Activated naive CD4-positive, alpha-beta T cell (primary cell): ENCODE measurements around the gene CAND1.
"Not testable (repeated sequence)": the region's sequence is repeated elsewhere in the genome, so short reads cannot be mapped to it uniquely, and the experiment has no call there.

Experiments
- DNase-seq, 4 experiments: peaks; one replicate each; lab custom pipeline; 2025; lab: John Stamatoyannopoulos, UW

Gene CAND1

DNA sequence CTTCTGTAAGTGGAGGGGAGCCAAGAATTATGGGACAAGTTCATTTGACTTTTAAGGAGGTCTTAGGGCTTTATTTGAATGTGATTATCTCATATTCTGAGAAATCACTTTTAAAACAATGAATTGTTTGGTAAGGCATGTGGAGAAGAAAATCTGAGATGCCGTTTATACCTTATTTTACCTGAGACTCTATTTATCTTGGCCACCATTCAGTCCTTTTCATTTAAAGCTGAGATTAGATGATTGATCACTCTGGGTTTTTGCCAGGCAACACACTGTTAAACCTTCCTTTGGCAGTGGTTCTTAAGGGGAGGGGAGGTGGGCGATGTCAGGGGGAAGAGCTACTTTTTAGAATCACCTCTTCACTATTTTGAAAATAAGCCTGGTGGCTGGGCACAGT is 11.4 kb downstream of the CAND1 start:
- DNase-seq: no peak

DNA sequence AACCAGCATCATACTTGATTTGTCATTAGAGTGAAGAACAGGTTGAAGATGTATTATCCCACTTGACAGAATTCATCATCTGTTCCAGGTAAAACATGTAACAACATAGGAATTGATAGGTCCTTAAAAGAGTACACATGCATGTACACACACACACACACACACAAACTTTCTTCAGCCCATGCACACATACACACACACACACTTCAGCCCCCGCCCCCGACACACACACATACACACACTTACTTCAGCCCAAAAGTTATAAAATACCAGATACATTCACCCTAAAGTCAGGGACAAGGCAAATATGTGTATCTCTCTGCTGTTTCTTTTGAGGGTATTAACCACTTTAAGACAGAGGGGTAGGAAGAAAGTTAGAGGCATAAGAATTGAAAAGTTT is 15.4 kb downstream of the CAND1 start:
- no peak for DNase-seq

DNA sequence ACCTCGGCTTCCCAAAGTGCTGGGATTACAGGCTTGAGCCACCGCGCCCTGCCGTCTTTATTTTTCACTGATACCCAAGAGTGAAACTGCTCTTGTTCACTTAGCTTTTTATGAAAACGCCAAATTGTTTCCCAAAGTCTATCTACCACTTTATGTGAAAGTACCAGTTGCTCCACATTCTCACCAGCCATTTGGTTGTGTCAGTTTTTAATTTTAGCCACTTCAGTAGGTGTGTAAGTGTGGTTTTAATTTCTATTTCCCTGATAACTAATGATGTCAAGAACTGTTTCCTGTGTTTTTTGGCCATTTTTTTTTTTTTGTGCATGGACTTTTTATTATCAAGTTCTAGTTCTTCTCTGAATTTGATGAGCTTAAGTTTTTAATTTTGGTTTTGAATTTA is 17.1 kb downstream of the CAND1 start:
- DNase-seq: no peak

DNA sequence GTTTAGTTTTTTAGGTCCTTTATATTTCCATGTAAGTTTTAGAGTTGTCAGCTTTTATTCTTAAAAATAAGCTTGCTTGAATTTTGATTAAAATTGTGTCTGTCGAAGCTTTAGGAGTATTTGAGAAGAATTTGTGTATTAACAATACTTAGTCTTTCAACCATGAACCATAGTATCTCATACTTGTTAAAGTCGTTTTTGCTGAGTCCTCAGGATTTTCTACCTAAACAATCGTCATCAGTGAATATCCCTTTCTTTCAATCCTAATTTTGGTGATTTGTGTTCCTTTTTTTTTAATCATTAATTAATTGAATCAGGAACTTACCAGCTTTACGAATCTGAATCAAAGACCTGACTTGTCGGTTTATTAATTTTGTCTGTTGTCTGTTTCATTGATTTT is 18.2 kb downstream of the CAND1 start:
- no peak for DNase-seq

DNA sequence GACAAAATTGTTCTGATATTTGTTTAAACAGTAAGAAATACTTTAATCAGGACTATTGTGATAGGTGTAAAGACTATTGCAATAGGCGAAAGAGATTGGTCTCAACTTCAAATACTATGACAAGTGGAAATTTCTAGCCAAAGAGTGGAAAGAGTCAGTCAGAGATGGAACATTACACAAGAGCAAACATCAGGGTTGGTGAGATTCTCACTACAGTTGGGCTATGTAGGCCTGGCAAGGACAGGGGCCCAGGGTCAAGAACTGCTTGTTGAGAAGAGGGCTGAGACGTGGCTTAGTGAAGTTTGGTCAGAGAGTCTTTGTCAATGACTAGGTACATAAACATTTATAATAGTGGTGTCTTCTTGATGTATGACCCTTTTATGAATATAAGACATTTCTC is 19.4 kb downstream of the CAND1 start:
- DNase-seq: no peak

DNA sequence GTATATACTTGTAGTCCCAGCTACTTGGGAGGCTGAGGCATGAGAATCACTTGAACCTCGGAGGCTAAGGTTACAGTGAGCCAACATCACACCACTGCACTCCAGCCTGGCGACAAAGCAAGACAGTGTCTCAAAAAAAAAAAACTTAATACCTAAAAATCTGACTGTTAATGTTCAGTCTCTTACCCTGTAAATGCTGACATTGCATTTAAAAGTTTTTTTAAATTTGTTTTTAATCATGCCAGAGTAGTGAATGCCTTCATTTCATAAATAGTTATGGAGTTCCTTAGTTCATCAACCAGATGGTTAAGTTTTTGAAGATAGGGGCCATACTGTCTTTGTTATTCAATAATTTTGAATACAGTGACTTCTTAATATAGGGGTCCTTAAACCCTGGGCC is 21.2 kb downstream of the CAND1 start:
- no peak for DNase-seq

DNA sequence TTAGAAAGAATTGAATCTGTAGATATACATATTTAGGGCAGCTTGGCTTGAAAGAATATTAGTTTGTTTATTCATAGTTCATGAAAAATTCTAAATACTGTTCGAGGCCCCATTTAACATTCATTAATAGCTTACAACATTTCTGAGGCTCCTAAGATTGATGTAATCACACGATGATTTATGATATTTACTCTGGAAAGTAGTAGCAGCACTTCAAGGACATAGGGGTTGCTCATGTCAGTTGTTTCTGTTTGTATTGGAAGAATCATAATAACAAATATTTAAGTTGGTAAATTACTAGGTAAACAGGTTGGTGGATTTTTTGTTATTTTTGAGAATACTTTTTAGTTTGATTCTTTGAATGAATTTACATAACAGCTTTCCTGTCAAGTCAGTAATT is 30.4 kb downstream of the CAND1 start:
- DNase-seq: no peak

DNA sequence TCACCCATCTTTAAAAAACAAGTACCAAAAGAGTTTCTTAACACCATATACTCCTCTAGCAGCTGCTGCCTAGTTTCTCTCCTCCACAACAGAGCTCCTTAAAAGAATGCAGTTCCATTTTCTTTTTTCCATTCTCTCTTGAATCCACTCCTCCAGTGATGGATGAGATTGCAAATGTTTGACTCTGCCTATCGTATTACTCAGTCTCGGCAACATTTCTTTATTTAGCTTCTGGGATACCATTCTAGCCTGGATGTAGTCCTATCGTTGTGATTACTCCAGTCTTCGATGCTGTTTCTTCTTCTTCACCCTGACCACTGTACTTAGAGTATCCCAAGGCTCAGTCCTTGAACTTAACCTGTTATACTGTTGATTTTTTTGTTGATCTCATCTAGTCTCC is 30.8 kb downstream of the CAND1 start:
- no peak for DNase-seq

DNA sequence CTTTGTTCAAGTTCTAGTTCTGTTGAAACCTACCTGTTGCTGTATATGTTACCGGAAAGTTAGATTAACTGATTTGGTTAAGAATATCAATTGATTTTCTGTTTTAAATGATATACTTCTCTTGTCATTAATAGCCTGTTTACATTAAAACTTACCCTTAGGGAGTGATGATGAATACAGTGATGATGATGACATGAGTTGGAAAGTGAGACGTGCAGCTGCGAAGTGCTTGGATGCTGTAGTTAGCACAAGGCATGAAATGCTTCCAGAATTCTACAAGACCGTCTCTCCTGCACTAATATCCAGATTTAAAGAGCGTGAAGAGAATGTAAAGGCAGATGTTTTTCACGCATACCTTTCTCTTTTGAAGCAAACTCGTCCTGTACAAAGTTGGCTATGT is 33.0 kb downstream of the CAND1 start:
- DNase-seq: no peak

DNA sequence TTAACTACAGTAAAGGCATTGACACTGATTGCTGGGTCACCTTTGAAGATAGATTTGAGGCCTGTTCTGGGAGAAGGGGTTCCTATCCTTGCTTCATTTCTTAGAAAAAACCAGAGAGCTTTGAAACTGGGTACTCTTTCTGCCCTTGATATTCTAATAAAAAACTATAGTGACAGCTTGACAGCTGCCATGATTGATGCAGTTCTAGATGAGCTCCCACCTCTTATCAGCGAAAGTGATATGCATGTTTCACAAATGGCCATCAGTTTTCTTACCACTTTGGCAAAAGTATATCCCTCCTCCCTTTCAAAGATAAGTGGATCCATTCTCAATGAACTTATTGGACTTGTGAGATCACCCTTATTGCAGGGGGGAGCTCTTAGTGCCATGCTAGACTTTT is 36.4 kb downstream of the CAND1 start:
- DNase-seq: no peak

DNA sequence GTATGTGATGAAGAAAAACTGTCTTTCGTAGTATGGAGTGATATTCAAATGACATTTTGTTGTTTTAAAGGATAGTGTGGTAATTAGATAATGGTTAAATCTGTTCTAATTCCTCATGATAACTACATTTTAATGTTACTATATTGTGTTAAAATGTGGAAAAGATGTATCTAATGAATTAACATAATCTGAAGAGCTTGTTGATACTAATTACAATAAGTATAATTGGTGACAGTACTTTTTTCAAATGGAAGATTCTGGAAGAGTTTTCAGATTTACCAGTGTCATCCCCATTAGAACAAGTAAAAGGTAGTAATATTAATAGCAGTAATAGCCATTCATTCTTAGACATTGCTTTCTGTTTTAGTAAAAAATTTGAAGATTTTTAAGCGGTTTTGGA is 37.6 kb downstream of the CAND1 start:
- DNase-seq: no peak

DNA sequence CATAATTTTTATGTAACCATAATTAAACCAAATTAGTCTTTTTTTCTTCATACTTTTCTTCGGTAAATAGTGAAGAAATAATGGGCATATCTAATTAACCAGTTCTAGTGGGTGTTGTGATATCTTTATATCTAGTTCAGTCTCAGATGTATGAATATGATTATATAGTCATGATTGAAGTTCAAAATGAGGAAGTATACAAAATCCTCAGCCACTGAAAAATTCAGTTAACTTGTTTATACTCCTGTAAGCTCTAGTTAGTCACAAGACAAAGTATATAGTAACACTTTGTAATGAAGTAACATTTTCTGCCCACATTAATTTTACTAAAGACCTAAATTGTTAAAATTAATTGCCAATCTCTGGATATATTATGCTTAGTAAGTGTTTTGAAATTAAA is 46.5 kb downstream of the CAND1 start:
- no peak for DNase-seq

DNA sequence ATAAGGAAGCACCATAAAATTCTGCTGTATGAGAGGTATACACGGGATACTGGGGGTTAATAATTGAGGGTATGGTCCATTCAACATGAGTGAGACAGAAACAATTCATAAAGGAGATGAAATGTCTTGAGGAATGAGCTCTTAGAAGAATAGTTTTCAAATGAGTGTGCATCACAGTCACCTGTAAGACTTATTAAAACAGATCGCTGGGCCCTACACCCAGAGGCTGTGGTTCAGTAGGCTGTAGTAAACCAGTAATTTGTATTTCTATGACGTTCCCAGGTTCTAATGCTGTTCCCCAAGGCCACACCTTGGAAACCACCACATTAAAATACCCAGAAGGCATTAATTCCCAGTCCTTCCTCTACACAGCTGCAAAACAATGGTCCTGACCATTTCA is 49.6 kb downstream of the CAND1 start:
- no peak for DNase-seq

DNA sequence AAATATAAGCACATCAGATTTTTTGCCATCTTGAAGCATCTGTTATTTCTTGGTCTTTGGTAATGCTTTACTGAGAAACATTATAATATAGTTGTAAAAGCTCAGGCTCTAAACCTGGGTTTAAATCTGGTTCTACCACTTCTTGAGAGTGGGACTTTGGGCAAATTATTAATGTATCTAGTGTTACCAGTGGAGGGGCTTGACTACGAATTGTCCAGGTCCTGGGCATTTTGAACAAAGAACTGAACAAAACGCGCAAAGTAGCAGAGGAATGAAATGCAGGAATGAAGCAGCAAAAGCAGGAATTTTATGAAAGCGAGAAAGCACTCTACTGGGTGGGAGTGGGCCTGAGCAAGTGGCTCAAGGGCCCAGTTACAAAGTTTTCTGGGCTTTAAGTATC is 50.8 kb downstream of the CAND1 start:
- no peak for DNase-seq

DNA sequence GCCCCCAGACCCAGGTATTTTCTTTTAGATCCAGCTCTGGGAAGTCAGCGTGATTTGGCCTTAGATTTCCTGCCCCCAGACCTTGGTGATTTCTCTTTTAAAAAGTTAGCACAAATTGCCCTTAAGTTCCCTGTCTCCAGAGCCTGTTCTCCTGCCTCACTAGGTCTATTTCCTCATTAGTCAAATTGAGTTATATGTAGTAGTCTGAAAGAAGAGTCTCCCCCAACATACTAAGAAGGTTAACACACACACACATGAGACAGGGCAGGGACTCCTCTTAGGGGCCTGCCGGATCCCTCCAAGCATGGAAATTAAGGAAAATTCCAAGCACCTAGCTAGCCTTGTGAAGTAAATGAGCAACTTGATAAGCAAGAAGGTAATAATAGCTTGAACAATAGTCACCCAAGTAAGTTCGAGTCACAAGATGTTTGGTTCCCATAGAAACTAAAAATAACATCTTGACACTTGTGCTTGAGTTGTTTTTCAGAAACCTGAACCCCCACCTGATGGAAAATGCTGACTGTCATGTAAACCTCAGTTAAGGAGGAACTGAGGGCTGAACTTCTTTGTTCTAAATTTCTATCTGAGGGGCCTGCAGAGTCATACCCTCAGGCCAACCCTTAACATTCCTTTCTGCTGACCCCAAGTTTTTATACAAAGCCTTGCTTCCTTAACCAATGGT is 51.6 kb downstream of the CAND1 start:
- DNase-seq: no peak

DNA sequence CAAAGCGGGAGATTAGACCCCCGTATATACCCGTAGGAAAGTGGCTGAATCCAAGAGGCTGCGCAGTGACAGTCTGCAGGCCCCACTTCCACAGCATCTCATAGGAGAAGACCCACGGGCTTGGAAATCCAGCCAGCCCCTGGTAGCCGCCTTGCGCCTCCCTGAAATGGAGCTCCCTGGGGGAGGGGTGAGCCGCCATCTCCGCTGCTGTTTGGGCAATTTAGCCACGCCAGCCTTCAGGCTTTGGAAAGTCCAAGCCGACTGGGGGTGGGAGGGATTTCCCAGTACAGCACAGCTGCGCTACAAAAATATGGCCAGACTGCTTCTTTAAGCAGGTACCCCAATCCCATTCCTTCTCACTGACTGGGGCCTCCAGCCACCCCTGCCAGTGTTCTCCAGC is 53.4 kb downstream of the CAND1 start:
- no peak for DNase-seq

DNA sequence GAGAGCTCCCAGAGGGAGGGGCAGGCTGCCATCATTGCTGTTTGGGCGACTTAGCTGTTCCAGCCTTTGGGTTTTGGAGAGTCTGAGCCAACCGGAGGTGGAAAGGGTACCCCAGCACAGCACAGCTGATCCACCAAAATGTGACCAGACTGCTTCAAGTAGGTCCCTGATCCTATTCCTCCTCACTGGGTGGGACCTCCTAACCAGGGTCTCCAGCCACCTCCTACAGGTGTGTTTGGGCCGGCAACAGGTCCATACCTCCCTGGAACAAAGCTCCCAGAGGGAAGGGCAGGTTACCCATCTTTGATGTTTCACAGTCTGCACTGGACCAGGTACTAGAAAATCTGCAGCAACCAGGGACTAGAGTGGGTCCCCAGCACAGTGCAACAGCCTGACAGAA is 53.8 kb downstream of the CAND1 start:
- DNase-seq: no peak

DNA sequence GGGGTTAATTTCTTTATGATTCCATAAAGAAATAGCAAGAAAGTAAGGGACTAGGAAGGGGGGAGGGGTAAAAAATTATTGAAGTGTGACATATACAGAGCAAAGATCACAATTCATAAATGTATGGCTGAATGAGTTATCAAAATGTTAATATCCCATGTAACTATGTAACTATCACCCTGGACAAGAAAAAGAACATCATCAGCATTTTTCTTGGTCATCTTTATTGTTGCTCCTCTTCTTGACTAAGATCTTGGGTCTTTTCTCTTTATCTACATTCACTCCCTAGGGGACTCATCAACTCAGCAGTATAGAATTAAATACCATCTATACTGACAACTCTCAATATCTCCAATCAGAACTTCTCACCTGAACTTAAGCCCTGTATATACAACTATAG is 57.5 kb downstream of the CAND1 start:
- DNase-seq: no peak

DNA sequence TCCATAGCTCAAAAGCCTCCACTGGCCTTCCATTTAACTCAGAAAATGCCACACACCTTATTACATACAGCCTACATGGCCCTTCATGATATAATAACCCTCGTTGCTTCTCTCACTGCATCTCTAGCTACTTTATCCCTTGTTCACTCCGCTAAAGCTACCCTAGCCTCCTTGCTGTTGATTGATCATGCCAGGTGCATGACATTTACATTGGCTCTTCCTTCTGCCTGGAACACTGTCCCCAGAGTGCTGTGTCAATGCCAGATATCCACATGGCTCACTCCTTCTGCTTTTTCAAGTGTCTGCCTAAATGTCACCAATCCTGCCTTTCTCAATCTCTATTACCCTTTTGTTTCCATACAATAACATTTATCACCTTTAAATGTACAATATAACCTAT is 58.3 kb downstream of the CAND1 start:
- no peak for DNase-seq

DNA sequence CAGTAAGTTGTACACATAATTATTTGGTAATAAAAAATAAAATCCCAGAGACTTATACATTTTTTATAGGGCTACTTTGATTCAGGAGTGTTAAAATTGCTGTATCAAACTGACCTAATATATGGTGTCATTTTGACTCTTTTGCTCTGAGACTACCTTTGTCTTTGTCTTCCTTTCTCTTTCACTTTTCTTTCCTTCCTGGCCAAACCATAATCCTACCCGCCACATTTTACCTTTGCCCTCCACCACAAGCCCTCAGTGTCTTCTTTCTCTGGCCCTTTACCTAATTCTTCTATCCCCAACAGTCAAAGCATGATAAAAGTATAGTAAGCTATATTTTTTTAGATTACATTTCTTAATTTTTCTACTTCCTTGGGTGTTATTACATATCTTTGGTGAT is 62.0 kb downstream of the CAND1 start:
- DNase-seq: no peak

DNA sequence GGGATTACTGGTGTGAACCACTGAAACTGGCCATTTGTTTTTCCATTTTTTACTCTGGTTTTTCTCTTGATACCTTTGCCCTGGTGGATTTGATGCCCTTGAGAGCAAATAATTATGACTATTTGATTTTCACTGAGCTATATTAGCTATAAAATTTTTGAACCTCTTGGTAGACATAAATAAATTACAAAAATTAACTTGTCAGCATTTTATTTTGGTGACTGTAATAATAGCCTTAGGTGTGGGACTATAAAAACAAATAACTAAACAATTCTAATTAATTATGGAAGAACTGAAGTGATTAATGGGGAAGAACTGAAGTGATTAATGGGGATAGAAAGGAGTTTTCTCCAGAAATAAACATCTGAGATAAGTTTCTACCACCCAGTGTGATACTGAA is 62.7 kb downstream of the CAND1 start:
- no peak for DNase-seq

DNA sequence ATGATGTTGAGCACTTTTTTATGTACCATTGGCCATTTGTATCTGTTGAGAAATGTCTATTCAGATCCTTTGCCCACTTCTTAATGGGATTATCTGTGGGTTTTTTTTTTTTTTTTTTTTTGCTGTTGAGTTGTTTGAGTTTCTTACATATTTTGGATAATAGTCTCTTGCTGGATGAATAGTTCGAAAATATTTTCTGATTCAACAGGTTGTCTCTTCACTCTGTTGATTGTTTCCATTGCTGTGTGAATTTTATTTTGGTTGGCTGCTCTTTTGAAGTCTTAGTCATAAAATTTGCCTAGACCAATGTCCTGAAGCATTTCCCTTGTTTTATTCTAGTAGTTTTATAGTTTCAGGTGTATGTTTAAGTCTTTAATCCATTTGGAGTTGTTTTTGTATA is 64.5 kb downstream of the CAND1 start:
- no peak for DNase-seq

DNA sequence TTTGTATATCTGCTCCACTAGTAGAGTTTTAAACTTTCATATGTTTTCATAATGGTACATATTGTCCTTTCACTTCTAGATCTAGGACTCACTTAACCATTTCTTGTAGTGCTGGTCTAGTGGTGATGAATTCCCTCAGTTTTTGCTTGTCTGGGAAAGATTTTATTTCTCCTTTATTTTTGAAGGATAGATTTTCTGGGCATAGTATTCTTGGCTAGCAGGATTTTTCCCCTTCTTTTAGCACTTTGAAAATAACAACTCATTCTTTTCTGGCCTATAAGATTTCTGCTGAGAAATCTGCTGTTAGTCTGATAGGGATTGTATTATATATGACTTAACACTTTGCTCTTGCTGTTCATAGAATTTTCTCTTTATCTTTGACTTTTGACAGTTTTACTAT is 69.3 kb downstream of the CAND1 start:
- no peak for DNase-seq

DNA sequence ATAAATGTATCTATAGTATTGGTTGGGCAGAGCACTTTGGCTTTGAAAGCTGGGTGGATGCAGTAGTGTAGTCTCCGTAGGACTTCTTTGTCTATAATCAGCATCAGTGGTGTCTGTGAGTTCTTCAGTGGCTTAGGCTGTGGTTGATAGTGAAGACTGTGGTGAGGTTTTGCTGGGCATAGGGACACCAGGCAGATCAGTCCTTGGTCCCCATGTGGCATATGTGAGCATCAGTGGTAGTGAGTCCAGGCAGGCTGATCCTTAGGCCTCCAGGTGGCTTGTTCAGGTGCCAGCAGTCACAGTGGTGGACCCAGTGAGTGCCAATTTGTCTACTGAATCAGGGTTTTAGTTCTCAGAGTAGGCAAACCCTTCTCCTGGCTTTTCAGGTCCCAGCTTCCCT is 70.4 kb downstream of the CAND1 start:
- DNase-seq: no peak

DNA sequence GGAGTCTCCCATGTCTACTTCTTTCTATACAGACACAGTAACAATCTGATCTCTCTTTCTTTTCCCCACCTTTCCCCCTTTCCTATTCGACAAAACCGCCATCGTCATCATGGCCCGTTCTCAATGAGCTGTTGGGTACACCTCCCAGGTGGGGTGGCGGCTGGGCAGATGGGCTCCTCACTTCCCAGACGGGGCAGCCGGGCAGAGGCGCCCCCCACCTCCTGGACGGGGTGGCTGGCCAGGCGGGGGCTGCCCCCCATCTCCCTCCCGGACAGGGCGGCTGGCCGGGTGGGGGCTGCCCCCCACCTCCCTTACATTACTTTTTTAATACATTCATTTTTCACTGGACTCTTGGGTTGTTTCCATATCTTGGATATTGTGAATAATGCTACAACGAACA is 71.9 kb downstream of the CAND1 start:
- not testable (repeated sequence) for DNase-seq
